Ammon's horn (tissue), 1 donor: ENCODE measurements around the gene NXNL2.

Experiments
- DNase-seq: peaks from one replicate; pipeline ENCODE4 v3.0.0-alpha.2; 2016; ENCODE audit warnings: low spot score

Gene NXNL2

GRCh38 chr9:88534456-88535225 is at the start of gene NXNL2:
Gene NXNL2, plus strand, starts transcription at chr9:88535178. Its CDS starts 257 bp downstream, at chr9:88535435.
- DNase-seq, result peak; percentile 39

GRCh38 chr9:88488166-88488565 is 46.8 kb upstream of the NXNL2 start:
- DNase-seq, result no peak

GRCh38 chr9:88494983-88495721 is 39.8 kb upstream of the NXNL2 start:
- DNase-seq, result no peak

- no peak for DNase-seq
Measured at GRCh38 chr9:88497224-88497623, 37.8 kb upstream of the NXNL2 start.

GRCh38 chr9:88498880-88499279 is 36.1 kb upstream of the NXNL2 start:
- no peak for DNase-seq

- DNase-seq, result no peak
Measured at GRCh38 chr9:88501086-88501485, 33.9 kb upstream of the NXNL2 start.

GRCh38 chr9:88502552-88503034 is 32.4 kb upstream of the NXNL2 start:
- no peak for DNase-seq

GRCh38 chr9:88503081-88503844 is 31.7 kb upstream of the NXNL2 start:
- no peak for DNase-seq

- DNase-seq, result no peak
Measured at GRCh38 chr9:88503845-88504764, 30.9 kb upstream of the NXNL2 start.

GRCh38 chr9:88508326-88508725 is 26.7 kb upstream of the NXNL2 start:
- DNase-seq, result no peak

GRCh38 chr9:88511906-88512305 is 23.1 kb upstream of the NXNL2 start:
- no peak for DNase-seq

- DNase-seq, result no peak
Measured at GRCh38 chr9:88514247-88514646, 20.7 kb upstream of the NXNL2 start.

- peak; percentile 47 for DNase-seq
Measured at GRCh38 chr9:88521308-88521707, 13.7 kb upstream of the NXNL2 start.

- DNase-seq, result no peak
Measured at GRCh38 chr9:88522360-88522759, 12.6 kb upstream of the NXNL2 start.

- no peak for DNase-seq
Measured at GRCh38 chr9:88523056-88523455, 11.9 kb upstream of the NXNL2 start.

GRCh38 chr9:88524911-88525310 is 10.1 kb upstream of the NXNL2 start:
- no peak for DNase-seq

- DNase-seq, result no peak
Measured at GRCh38 chr9:88527618-88528017, 7.4 kb upstream of the NXNL2 start.

- no peak for DNase-seq
Measured at GRCh38 chr9:88528080-88528790, 6.7 kb upstream of the NXNL2 start.

- DNase-seq, result no peak
Measured at GRCh38 chr9:88529496-88529895, 5.5 kb upstream of the NXNL2 start.

GRCh38 chr9:88530051-88530450 is 4.9 kb upstream of the NXNL2 start:
- no peak for DNase-seq
